ENCODE data around the gene GAS2L1.

Gene GAS2L1

DNA sequence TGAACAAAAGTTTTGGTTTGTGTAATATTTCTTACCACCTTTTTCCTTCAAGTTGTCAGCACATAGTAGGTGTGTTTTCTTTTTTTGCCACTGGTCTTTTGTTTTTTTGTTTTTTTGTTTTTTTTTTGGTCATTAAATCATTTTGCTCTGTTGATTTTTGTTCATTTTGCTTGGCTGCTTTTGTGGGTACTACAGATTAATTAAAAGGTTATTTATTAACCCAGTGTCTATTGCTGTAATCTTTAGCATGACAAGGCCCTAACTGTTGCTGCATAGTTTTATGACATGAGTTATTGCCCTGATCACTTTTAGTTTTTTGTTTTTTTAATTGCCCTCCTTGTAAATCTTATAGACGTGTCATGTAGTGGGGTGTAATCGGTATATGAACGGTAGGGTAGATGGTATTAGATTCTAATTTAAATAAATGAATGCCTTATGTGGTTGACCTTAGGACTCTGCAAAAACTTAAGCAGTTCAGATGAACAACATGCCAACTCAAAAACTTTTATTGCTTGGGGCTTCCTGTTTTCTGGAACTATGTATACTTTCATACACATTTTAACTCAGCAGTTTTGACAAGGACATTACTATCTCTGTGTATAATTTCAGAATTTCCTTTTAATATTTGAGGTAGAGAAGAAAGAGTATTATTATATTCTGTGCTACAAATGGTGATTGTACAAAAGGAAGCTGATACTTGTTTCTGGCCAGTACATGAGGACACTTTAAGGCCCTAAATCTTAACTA is 30.5 kb upstream of the GAS2L1 start:
- DNase-seq, result no peak

DNA sequence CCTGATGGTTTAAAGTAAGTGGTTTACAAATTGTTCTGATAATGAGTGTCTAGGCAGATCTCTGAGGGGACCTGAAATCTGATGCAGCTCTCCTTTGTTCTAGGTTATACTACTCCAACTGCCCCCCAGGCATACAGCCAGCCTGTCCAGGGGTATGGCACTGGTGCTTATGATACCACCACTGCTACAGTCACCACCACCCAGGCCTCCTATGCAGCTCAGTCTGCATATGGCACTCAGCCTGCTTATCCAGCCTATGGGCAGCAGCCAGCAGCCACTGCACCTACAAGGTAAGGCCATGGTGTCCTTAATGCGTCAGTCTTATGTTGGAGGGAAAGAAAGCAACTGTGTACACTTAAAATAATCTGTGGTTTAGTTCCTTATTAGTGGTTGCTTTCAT is 28.5 kb upstream of the GAS2L1 start:
- DNase-seq, result no peak

DNA sequence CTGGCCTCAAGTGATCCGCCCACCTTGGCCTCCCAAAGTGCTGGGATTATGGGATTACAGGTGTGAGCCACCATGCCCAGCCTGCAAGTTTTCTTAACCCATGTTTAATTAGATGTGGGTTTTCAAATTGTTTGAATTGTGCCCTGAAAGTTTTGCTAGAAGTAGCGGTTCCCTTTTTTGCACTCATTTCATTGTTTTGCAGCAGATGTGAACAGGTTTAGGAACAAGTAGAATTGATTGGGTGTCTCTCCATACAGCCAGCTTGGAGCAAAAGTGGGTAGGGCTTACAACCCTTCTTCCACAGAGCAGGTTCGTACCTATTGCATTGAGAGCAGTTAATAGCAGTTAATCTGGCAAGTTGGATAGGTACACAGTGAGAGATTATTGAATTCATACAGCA is 22.3 kb upstream of the GAS2L1 start:
- DNase-seq, result no peak

DNA sequence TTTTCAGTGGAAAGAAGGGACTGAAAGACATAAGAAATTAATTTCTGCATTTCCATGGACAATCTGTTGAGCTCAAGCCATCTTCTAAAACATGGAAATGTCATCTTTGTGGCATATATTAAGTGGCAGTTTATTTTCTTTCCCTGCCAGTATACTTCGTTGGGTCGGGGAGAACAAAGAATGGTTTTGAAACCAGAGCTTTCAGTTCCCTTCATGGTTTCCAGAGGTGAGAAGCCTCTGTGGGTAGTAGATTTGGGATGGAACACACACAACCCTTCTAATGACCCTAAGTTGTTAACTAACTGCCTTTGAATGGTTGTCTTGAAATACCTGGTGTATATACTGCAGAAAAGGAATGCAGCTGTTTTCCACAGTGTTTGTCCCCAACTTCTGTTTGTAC is 17.6 kb upstream of the GAS2L1 start:
- DNase-seq, result no peak

DNA sequence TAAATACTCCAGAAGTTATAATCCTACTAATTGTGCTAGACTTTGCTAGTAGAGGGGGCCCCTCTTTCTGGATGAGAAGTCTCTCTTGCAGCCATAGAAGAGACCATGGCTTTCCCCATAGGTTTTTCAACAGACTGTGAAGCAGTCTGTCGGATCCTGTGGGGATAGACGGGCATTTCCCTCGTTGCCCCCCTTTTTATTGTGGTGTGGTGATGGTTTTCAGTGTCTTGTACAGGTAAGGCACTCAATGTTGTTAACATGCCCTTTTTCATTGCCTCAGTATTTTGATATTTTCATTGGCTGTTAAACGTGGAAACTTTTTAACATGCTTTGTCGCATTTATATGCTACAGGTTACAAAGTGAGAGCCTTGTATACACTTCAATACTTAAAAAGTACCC is 16.4 kb upstream of the GAS2L1 start:
- no peak for DNase-seq

DNA sequence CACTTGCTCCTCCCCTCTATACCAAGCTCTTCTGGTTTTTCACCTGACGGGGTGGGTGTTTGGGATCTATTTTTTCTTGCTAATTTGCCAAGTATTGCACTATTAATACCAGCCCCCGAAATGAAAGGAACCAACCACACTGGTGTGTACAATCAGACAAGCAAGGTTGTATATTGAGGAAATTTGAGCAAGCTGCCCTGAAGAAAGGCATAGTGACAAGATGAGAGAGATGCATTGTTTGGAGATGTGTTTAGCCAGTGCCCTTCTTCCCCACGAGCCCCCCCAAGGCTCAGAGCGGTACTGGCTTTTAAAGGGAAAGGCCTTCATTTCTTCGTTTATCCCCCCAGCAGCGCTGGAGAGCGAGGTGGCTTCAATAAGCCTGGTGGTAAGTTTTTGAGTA is 15.2 kb upstream of the GAS2L1 start:
- DNase-seq, result no peak

DNA sequence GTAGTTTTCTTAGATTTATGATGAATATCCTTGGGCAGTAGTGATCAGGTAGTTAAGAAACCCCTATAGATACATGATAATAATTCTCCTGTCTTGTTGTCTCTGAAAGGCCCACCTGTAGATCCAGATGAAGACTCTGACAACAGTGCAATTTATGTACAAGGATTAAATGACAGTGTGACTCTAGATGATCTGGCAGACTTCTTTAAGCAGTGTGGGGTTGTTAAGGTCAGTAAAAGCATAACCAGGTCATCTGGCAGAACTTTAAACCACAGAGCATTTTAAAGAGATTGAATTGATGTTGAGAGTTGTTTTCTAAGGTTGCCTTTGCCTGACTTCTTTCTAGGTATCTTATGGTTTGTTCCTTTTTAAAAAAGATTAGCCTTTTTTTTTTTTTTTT is 14.1 kb upstream of the GAS2L1 start:
- no peak for DNase-seq

DNA sequence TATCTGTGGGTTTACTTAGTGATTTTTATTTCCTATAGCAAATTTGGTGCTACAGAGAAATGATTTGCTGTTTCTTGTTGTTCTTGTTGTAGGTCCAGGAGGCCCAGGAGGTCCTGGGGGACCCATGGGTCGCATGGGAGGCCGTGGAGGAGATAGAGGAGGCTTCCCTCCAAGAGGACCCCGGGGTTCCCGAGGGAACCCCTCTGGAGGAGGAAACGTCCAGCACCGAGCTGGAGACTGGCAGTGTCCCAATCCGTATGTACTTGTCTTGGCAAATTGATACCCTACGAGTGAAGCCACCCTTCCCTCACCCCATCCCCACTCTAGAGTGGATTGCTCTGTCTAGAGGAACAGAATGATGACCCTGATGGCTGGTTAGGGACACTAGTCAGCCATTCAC is 7.8 kb upstream of the GAS2L1 start:
- no peak for DNase-seq

DNA sequence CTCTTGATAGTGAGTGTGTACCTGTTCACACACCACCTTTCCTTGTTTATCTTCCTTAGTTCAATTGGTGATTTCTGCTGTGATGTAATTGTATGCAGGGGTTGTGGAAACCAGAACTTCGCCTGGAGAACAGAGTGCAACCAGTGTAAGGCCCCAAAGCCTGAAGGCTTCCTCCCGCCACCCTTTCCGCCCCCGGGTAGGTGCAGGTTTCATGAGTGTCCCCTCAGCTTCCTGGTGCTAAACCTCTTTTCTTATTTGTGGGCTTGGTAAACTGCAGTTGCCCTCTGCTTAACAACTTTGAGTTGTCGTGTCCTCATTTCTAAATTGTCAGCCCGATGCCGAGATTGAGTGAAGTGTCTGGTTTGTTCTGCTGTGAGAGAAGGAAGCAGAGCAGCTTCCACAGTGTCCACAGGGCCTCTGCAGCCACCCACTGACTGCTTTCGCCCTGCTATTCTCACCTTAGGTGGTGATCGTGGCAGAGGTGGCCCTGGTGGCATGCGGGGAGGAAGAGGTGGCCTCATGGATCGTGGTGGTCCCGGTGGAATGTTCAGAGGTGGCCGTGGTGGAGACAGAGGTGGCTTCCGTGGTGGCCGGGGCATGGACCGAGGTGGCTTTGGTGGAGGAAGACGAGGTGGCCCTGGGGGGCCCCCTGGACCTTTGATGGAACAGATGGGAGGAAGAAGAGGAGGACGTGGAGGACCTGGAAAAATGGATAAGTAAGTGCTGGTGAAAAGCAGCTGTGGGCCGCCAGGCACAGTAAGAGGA is 7.1 kb upstream of the GAS2L1 start:
- DNase-seq, result no peak

DNA sequence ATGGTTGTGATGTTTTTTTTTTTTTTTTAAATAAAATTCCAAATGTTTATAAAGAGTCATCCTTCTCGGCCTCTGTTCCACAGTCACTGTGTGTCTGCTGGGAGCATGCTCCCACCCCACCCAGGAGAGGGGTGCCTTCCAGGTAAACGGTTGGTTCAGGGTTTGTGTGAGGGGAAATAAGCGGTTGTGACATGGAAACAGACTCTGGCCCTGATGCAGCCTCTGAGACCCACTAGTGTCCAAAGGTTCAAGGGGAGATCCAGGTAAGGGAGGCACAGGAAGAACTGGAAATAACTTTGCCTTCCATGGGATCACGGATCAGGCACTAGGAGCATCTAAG is 6.0 kb upstream of the GAS2L1 start:
- DNase-seq, result no peak

DNA sequence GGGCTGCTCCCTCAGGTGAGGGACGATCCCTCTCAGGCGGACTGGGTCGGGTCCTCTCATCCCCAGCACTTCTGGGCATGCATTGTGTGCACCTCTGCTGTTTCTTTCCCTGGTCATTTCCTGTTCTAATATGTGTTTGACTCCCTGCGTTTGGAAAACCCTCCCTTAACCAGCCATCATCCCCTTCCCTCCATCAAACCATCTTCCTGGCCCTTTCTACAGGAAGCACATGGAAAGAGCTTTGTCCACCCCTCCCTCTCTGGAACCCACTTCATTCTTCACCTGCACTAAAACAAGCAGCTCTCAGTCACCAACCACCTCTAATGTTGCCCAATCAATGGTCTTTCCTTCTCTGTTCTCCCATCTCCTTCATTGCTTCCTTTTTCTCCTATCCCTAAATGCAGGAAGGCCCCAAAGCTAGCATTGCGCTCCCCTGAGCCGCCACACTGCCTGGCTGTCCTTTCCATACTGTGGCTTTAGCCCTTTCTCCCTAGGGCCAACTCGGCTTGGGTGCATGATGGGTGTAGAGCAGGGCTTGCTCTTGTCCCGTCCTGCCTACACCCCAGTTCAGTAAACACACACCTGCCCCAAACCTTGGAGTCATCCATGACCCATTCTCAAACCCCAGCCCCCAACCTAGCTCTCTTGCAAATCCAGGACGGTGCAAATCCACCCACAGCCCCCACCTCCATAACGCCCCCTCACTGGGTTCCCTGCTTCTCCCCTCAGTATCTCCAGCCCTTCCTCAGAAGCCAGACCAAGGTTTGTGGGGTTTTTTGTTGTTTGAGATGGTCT is 5.4 kb upstream of the GAS2L1 start:
- DNase-seq, result no peak

DNA sequence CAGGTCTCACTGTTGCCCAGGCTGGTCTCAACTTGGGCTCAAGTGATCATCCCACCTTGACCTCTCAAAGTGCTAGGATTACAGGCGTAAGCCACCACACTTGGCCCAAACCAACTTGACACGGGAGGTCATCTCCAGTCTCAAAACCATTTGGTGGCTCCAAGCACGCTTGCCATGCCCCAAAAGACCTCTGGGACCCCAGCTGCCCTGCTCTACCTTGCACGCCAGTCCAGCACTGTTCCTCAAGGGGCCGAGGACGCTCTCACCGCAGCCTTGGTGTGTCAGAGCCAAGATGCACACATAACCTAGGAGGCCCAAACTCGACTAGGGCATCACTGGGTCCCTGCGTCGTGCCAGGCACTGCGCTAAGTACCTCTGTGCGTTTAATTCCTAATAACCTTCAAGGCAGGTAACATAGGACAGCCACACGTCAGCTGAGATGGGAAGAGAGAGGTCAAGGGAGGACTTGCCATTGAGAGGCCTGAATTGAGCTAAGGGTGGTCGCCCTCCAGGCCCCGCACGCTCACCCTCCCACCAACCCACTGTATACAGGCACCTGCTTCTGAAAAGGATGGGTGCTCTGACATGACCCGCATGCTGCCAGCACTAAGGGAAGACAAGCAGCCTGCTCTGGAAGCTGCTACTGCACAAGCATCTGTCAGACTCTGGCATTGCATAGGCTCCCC is 4.6 kb upstream of the GAS2L1 start:
- no peak for DNase-seq

DNA sequence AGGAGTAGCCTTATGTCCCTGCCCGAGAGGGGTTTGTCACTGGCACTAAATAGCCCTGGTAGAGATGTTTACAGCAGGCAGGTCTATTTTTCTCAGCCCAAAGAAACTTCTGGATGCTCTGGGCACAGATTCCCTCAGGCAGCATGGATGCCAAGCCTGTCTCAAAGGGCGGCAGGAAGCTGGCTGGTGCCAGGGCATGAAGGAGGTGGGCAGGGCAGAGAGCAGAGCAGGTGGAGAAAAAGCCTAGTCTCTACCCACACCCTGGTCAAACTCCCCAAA is 4.1 kb upstream of the GAS2L1 start:
- DNase-seq, result no peak

DNA sequence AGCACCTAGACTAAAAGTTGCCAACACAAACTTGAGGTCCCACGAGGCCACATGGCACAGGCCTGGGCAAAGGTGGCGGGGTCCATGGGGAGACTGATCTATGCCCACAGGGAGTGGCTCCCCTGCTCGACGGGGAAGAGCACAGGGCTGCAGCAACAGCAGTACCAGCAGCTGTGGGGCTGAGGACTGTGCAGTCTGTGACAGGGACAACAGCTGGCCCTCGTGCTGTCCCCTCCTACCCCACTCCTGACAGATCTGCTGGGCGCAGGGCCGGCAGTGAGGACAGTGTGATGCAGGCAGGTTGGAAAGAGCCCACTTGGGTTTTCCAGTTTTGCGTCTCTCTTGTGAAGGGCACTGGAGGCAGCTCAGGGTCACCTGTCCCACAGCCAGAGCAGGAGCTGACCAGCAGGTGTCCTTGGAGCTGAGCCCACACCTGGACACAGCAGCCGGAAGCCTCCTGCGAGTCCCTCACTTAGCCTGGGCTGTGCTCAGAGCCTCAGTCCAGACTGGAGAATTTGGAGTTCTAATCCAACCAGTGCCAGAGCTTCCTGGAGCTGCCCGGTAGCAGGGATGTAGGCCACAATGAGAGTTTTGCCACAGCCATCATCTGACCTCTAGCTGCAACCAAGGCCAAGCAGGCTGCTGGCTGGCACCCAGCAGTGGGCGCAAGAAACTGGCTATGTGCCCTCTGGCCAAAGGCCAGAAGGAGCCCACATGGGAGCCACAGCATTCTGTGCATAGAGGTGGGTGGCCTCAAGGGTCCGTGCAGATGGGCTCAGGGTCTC is 3.6 kb upstream of the GAS2L1 start:
- no peak for DNase-seq

DNA sequence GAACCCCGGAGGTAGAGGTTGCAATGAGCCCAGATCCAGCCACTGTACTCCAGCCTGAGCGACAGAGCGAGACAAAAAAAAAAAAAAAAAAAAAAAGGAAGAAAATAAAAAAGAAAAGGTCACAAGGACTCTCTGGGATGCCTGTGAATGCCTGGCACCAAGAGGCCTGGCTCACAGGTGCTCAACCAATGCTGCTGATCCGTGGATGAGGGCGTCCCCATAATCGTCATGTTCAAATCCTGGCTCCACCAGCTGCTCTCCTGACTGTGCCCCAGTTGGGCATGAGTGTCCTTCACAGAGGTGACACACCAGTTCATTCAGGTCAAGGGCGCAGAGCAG is 645 bp upstream of the GAS2L1 start:
- no peak for DNase-seq

DNA sequence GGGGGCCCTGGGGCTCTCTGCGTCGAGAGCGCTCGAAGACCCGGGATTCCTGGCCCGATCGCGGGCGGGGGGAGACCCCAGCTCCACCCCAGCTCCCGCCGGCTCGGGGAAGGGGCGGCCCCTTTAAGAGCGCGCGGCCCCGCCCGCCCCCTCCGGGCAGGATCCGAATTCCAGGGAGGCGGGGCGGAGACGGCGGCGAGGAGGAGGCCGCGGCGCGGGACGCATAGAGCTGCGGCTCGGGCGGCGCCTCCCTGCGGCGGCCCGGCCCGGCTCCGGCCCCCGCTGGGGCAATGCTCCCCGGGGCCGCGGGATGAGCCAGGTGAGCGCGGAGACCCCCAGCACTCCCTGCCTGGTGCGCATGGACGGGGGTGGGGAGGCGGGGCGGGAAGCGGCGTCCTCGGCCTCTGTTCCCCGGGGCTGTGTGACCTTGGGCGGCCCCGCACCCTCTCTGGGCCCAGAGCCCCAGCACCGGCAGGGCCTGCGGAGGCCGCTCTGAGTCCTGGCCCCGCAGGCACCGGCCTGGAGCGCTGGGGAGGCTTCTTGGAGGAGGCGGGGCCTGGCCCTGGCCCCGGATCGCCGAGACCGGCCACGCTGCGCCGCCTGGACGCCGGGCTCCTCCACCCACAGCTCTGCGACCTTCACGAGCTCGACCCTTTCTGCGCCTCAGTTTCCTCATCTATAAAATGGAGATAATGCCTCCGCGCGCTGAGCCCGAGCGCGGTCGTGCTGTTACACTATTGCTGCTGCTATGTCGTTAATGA is 565 bp downstream of the GAS2L1 start:
- peak; percentile 69 for DNase-seq

DNA sequence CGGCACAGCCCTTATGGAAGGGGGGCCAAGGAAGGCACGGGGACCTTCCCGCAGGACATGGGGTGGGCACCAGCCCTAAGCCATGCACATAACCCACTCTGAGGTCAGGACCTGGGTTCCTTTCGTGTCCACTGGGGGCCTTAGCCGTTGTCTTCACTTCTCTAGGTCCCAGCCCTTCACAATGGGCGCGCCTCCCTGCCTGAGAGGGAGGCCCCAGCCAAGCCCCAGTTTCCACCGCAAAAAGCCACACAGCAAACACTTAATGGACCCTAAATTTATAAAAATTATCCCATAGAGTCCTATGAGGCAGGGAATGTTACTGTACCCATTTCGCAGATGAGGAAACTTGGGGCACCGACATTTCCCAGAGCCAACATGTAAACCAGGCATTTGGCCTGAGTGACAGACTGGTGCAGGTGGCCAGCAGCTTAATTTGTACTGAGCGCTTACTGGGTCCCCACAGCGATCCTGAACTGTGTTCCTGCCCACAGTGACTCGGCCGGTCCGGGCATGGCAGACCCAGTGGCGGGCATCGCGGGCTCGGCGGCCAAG is 1.2 kb downstream of the GAS2L1 start:
- DNase-seq, result no peak

DNA sequence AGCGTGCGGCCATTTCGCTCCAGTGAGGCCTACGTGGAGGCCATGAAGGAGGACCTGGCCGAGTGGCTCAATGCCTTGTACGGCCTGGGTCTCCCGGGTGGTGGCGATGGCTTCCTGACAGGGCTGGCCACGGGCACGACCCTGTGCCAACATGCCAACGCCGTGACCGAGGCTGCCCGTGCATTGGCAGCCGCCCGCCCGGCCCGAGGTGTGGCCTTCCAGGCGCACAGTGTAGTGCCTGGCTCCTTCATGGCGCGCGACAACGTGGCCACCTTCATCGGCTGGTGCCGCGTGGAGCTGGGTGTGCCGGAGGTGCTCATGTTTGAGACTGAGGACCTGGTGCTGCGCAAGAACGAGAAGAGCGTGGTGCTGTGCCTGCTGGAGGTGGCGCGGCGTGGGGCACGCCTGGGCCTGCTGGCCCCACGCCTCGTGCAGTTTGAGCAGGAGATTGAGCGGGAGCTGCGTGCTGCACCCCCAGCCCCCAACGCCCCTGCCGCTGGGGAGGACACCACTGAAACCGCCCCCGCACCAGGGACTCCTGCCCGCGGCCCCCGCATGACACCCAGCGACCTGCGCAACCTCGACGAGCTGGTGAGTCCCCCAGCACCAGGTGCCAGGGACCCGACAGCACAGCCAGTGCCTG is 1.8 kb downstream of the GAS2L1 start:
- DNase-seq, result no peak

DNA sequence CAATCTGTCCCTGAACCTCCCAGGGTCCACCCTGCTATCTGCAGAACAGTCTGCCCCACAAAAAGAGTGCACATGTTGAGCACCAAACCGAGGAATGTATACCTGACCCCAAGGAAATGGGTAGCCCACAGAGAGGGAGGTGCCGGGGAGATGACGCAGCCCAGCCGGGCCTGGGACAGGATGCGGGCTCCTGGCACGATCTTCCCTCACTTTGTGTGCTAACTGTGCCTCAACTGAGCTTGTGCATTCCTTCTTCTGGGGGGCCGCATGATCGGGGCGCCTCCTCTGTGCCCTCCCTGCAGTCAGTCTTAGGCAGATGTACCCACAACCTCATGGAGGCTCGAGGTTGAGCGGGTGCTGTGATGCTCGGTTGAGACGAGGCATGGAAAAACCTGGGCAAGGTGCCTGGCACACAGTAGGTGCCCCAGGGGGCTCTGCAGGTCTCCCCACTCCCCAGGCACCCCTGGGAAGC is 2.4 kb downstream of the GAS2L1 start:
- no peak for DNase-seq

DNA sequence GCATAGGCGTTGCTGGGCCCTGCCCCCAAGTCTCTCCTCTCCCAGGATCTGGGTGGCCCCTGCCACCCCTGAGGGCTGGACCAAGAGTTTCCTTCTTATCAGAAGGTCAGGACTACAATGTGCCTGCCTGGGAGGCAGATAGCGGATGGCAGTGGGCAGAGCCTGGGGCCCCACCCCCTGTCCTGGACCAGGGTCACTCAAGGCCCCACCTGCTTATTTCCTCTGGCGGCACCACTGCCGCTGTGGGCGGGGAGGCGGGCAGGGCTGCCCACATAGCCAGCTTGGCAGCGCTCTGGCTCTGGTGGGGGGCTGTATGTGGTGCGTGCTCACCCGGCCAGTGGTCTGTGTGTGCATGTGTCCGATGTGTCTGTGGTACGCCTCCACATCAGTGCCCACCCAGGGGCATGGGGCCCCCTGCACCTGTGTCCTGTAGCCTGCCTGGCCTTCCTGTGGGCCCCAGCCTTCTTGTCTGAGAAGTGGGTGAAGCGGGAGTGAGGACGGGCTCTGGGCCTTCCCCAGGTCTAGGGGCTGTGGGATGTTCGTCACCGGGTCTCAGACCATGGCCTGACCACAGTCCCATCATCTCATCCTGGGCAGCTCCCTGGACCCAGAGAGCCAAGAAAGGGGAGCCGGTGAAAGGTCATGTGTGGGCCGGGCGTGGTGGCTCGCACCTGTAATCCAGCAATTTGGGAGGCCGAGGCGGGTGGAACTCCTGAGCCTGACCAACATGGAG is 3.0 kb downstream of the GAS2L1 start:
- no peak for DNase-seq

All from NCI-H146 (cell line).